ENCODE results near the gene COG2.

COG2 gene

DNA sequence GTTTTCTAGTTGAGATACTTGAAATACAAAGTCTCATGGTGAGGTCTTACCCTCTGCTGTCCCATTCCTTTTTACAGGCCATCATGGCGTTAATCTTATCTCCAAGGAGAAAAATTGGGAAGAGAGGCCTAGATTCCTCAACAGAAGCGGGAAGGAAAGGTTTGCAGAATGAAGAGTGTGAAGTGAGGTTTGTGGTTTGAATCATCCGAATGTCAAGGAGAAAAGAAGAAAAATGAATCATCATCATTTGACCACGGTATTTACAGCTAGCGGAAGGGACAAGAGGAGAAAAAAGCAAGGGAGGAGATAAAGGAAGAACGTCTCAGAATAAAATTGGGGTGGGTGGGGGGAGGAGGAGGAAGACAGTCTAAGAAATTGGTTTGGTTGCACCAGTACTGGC is 935 bp upstream of the COG2 start:
- H3K27ac ChIP-seq: no peak overlapping the region
- no peak for TF ChIP-seq ZFX (IDR thresholded peaks at IDR 0.05)
- TF ChIP-seq, protein P1, sequence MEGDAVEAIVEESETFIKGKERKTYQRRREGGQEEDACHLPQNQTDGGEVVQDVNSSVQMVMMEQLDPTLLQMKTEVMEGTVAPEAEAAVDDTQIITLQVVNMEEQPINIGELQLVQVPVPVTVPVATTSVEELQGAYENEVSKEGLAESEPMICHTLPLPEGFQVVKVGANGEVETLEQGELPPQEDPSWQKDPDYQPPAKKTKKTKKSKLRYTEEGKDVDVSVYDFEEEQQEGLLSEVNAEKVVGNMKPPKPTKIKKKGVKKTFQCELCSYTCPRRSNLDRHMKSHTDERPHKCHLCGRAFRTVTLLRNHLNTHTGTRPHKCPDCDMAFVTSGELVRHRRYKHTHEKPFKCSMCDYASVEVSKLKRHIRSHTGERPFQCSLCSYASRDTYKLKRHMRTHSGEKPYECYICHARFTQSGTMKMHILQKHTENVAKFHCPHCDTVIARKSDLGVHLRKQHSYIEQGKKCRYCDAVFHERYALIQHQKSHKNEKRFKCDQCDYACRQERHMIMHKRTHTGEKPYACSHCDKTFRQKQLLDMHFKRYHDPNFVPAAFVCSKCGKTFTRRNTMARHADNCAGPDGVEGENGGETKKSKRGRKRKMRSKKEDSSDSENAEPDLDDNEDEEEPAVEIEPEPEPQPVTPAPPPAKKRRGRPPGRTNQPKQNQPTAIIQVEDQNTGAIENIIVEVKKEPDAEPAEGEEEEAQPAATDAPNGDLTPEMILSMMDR (conservative IDR thresholded peaks at IDR 0.05): no peak

DNA sequence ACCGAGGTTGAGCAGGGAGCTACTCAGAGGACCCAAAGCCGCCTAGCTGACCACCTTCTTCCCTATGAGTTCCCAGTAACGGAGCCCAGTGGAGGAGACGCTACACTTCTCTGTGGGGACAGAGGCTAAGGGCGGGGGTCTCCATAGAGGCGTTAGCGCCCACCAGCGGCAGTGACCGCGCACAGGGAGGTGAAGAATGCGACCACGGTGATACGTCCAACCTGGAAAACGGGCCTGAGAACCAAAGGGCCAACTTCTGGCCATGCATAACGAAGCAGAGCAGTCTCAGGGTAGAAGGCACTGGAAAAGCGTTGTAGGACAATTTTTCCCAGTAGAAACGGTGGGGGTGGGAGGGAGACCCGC is 400 bp upstream of the COG2 start:
- TF ChIP-seq, protein P1 (conservative IDR thresholded peaks at IDR 0.05): peak; percentile 44; the same call in 1 of the 2 replicates
- TF ChIP-seq ZFX (IDR thresholded peaks at IDR 0.05): no peak
- H3K27ac ChIP-seq: peak overlapping the region; percentile 83; the same call in 1 of the 2 replicates

DNA sequence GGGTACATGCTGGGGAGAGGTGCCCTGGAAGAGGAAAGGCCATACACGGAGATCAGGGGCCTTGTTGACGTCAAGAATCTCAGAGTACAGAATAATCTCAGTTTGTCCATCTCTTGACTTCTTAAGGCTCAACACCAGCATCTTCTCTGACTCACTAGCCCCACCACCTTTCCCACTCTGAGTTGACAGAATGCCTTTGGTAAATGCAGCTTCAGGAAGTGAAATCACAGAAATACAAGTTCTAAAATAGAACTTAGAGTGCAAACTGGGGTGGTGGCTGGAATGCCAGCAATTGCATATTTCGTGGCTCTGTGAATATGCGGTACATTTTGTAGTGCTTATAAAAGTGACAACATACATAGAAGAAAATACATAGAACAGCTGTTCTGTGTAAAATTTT is 1.6 kb downstream of the COG2 start:
- H3K27ac ChIP-seq: no peak overlapping the region

DNA sequence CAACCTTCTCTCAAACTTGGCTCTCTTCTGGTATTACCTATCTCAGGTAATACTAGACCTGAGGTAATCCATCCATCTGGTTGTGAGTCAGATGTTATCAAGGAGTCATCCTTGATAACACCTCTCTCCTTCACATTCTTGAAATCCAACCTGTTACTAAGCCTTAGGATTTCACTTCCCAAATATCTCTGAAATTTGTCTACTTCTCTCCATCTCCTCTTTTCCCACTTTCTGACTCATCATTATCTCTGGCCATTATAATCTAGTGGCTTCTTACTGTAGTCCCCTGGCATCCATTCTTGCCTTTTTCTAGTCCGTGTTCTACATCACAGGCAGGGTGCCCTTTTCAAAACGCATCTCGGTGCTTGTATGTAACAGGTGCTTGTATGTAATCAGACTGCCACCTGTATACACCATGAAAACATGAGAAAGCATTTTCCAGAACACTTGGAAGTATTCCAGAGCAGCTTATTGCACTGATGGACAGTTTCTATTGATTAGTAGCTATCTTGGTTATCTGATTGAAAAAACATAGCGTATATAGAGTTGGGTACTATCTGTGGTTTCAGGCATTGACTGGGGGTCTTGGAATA is 4.5 kb downstream of the COG2 start:
- TF ChIP-seq, protein P1 (conservative IDR thresholded peaks at IDR 0.05): no peak
- TF ChIP-seq ZFX (IDR thresholded peaks at IDR 0.05): no peak
- H3K27ac ChIP-seq: no peak overlapping the region

More for the DNA sequence above, 1.6 kb downstream of the COG2 start:
- no peak for TF ChIP-seq ZFX (IDR thresholded peaks at IDR 0.05)
- TF ChIP-seq, protein P1 (conservative IDR thresholded peaks at IDR 0.05): 0 out of 2 replicates have a peak, but pooled peaks have one; percentile 2

DNA sequence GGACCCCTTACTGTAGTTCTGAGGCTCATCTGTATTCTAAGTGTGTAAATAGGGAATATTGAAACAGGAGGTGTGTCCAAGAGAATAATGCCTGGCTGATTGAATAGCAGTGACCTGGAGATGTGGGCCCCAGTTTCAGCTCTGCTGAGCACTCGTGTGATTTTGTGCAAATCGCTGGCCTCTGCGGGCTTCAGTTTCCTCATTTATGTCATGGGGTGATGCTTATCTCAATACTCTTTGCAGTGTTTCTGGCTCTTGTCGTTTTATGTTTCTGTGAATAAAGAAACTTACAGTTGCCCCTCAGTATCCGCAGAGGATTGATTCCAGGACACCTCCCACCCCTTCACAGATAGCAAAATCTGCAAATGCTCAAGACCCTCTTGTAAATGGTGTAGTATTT is 5.0 kb downstream of the COG2 start:
- H3K27ac ChIP-seq: no peak overlapping the region
- TF ChIP-seq, protein P1 (conservative IDR thresholded peaks at IDR 0.05): no peak
- TF ChIP-seq ZFX (IDR thresholded peaks at IDR 0.05): no peak

DNA sequence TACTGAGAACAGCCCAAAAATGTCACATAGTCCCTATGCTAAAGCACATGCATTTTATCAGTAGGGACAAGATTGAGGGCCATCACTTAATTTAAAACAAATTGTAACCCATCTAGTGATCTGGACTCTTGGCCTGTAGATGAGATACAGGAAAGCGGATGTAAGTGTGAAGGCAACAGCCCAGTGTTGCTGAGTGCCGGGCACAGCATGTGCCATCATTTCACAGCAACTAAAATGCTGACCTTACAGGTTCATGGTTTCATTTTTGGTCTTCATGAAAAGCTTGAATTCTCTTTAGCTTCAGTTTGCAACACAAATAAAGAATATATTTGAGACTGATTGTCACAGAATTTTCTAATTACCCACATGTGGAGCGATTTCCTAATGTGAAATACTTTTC is 5.8 kb downstream of the COG2 start:
- H3K27ac ChIP-seq: no peak overlapping the region
- TF ChIP-seq, protein P1 (conservative IDR thresholded peaks at IDR 0.05): no peak
- TF ChIP-seq ZFX (IDR thresholded peaks at IDR 0.05): no peak

DNA sequence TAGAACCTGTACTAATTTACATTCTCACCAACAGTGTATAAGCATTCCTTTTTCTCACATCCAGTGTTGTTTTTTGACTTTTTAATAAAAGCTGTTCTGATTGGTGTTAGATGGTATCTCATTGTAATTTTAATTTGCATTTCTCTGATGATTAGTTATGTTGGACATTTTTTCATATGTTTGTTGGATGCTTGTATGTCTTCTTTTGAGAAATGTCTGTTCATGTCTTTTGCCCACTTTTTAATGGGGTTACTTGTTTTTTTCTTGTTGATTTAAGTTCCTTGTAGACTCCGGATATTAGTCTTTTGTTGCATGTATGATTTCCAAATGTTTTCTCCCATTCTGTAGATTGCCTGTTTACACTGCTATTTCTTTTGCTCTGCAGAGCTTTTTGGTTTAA is 8.0 kb downstream of the COG2 start:
- H3K27ac ChIP-seq: no peak overlapping the region
- TF ChIP-seq, protein P1 (conservative IDR thresholded peaks at IDR 0.05): no peak
- TF ChIP-seq ZFX (IDR thresholded peaks at IDR 0.05): no peak

Measured in C4-2B (cell line).